GM11168 (cell line): ENCODE results near the gene RECQL.
"Not testable (repeated sequence)": the region's sequence is repeated elsewhere in the genome, so short reads cannot be mapped to it uniquely, and the experiment has no call there.

Source experiments
- in situ Hi-C: fragments of 300-500 bp; cut with MboI; formaldehyde crosslinking; loops from one replicate; pipeline ENCODE4 v1.12.0; 2022; ENCODE audit warnings: low sequenced_read_pairs; ENCODE audit not compliant: unreplicated experiment

The RECQL gene

GRCh38 chr12:21505888-21506287, 4.5 kb upstream of the RECQL start:
- in situ Hi-C loops = no loop called here

DNA sequence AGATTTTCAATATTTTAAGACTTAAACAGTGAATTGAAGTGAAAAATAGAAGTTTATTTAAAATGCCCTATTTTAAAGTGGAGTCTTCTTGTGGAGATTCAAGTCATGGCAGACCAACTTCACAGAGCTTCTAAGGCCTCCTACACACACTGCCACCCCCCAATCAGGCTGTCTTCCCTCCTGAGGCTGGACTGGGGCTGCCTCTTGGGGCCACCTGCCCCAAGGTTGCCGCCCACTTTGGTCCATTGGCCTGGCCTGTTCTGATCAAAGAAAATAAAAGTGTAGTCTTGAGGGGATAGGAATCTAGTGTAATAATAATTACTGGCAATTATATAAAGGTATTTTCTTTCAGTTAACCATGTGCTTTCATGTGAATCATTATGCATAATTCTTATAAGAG, 1.4 kb upstream of the RECQL start:
- in situ Hi-C loops = no loop called here

GRCh38 chr12:21502164-21502496, 695 bp upstream of the RECQL start:
- in situ Hi-C loops = no loop called here

- in situ Hi-C loops = no loop called here
These were observed 613 bp downstream of the RECQL start for GRCh38 chr12:21500786-21501257.

- in situ Hi-C loops = no loop called here
These were observed 1.7 kb downstream of the RECQL start for GRCh38 chr12:21499765-21500164.

DNA sequence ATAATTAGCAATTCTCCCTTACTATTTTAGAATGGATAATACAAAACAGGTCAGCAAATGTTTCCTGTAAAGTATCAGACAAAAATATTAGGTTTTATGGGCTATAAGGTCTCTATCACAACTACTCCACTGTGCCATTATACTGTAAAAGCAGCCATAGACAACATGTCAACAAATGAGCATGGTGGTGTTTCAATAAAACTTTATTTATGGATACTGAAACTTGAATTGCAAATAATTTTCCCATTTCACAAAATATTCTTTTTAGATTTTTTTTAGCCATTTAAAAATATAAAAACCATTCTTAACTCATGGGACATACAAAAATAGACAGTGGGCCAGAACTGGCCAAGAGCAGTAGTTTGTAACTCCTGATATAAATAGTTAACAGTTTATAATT, 15.4 kb downstream of the RECQL start:
- in situ Hi-C loops = no loop called here

DNA sequence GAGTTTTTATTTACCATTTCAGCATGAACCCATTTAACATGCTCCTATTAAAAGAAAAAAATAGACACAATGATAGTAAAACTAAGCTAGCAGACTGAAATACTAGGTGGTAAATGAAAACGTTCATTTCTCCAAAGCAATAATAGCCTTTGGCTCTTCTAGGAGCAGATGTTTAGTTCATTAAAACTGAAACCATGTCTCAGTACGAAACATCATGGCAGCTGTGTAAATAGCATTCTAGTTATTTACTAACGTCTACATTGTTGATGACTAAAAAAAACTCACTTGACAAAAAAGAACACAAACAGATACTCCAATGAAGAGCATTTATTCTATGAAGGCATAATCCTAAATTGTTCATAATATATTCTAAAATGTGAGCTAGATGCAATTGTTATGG, 17.9 kb downstream of the RECQL start:
- in situ Hi-C loops = no loop called here

- in situ Hi-C loops = no loop called here
These were observed 22.5 kb downstream of the RECQL start for GRCh38 chr12:21478756-21479455.

DNA sequence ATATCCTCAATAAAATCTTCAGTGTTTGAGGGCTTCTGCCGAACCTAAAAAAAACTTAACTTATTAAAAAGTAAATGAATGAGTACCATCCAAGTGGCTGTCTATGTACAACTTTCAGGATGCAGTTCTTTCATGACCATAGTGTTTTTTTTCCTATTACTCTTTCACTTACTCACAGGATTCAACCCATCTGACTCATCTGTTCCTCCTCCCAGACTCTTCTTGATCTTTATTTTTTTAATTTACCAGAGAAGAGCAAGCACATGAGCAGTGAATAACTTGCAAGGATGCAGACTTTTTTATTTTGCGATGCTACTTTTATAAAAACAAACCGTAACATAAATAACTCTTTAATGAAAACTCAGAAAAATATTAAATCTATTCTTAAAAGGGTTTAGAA, 24.5 kb downstream of the RECQL start:
- in situ Hi-C loops = no loop called here

DNA sequence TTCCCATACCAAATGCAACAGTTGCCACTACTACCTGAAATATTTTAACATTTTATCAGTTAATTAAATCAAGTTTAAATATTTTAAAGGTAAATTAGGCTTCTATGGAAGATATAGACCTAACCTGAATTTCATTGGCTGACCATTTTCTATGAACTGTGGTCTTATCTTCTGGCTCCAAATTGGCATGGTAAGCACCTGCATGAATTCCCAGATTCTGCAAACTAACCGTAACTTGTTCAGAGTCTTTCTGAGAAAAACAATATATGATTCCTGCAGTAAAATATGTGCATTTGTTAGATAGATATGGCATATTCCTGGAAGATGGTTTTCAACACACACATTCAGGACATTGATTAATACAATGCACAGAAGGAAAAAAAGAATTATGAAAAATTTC, 25.9 kb downstream of the RECQL start:
- in situ Hi-C loops = no loop called here

GRCh38 chr12:21472197-21472823, 29.1 kb downstream of the RECQL start:
- in situ Hi-C loops = no loop called here

GRCh38 chr12:21471294-21471693, 30.1 kb downstream of the RECQL start:
- in situ Hi-C loops = no loop called here

DNA sequence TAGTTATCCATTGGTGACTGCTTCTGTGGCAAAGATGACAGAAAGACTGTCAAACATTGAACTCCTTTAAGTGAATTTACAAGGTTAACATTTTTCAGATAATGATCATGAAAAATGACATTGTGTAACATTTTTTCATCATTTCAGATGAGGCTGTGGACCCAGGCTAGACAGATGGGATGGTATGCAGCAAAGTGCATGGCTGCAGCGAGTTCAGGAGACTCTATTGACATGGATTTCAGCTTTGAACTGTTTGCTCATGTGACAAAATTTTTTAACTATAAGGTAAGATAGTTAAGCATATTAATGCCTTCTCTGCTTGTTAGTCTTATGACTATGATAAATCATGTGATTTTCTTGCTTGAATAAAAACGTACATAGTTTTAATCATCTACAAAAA, 34.1 kb downstream of the RECQL start:
- in situ Hi-C loops = not testable (repeated sequence)

DNA sequence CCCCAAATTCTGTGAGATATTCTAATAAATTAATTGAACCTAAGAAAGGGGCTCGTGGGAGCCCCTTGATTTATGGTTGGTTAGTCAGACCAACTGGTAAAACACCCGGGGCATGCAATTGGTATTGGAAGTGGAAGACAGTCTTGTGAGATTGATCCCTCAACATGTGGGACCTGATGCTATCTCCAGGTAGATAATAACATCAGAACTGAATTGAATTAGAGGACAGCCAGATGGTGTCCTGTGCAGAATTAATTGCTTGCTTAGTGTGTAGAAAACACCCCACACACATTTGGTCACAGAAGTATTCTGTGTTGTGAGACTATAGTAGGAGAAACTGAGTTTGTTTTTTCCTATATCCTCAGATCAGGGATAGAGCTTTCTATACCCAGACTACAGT, 42.0 kb downstream of the RECQL start:
- in situ Hi-C loops = no loop called here

- in situ Hi-C loops = no loop called here
These were observed 45.1 kb downstream of the RECQL start for GRCh38 chr12:21456291-21456780.

DNA sequence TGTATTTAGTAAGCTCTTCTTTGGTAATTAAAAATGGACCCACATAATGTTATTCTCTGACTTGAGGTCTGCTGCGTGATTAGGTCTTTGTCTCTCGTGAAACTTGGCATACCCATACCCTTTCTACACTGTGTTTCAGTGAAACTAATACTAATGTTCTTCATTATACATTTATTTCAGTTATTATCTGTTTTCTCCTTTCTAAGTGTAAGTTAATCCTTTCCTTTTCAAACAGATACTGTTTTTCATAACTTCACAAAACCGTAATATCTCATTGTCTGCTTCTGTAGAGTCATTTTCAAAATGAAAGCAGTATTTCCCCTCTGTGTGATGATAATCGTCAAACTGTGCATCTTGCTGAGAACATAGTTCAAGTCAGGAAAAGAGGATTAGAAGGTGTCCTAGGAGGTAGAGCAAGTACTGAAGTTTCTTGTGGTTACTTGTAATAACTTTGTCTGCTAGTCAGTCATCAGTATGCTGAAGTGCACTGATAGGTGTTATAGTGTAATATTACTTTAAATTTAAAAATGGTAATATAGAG, 48.1 kb downstream of the RECQL start:
- in situ Hi-C loops = no loop called here

DNA sequence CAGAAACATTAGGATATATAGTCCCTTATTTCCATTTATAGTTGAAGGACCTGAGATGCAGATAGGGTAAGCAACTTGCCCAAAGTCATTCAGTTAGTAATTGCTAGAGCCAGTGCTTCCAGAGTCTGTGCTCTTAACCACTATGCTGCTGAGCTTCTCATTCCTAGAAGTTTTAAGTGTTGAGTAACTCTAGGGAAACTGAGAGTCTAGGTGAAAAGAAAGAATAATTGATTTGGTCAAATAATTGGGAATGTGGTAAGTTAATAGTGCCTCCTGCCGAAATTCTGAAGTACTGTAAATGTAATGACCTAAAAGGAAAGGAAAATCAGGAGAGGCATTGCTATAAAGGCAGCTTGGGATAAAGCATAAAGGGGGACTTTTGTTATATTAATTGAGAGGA, 49.9 kb downstream of the RECQL start:
- in situ Hi-C loops = no loop called here

DNA sequence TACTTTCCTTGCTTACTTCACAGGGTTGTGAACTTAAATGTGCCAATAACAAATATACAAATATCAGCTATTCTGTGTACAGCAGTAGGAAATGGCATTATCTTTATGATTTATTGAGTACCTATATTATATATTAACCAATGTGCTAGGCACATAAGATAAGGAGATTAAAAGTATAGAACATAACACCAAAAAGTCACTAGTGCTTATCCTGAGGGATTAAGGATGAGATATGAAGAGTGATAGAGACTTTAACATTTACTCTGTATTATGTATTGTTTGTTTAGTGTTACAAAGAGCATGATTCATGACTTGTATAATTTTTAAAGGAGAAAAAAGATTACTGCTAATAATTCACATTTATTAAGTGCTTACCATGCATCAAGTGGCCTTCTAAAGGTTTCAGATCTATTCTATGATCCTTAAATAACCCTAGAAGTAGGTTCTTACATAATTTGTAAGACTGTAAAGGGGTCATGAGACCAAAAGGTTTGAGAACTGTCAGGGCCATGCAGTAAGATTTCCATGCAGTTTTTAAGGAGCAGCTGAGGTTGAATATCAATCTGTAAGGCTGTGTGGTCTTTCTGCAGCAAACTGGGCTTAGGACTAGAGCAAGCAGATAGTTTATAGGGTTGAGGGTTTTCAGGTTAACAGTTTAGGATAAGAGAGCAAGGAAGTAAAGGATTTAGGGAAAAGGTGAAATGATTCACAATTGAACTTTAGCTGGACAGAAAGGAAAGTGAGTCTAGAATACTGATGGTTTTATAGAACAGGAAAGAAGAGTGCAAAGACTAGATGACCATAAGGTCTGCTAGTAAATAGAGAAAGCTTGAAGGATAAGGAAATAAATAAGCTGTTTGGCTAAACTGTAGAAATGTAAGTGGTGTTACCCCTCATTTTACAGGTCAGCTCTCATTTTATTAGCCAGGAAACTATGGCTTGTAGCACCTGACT, 57.0 kb downstream of the RECQL start:
- in situ Hi-C loops = no loop called here

DNA sequence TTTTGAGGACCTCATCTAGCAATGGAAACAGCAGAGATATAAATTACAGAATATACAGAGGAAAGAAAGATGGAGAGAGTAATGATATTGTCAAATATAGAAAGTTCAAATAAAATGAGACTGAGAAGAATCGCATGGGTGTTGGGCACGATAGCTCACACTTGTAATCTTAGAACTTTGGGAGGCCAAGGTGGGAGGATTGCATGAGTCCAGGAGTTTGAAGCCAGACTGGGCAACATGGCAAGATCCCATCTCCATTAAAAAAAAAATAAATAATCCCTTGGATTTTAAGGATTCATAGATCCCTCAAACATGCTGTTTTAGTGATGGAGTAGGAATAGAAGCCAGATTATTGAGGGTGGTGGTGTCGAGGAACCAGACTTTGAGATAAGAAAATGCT, 62.1 kb downstream of the RECQL start:
- in situ Hi-C loops = no loop called here

DNA sequence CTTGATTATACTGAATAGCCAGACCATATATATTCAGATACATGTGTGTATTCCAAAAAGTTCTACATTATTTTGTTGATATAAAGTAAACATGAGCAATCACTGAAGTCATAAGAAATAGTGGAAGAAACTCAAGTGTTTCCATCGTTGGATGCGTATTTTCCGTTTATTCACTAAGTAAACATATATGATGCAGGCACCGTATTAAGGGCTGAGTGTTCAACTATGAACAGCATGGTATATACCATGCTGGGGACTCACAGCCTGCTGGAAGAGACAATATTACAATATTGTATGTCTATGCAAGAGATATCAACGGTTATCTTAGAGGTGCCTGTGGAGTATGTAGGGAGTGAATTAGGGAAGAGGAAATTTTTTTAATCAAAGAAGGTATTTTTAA, 62.8 kb downstream of the RECQL start:
- in situ Hi-C loops = no loop called here

- in situ Hi-C loops = no loop called here
These were observed 66.7 kb downstream of the RECQL start for GRCh38 chr12:21434699-21435098.
